NCI-H345 (cell line): ENCODE data around the gene CRIM1.

ENCODE experiments used
- DNase-seq: peaks from one replicate; lab custom pipeline; 2025; lab: John Stamatoyannopoulos, UW

The CRIM1 gene

DNA sequence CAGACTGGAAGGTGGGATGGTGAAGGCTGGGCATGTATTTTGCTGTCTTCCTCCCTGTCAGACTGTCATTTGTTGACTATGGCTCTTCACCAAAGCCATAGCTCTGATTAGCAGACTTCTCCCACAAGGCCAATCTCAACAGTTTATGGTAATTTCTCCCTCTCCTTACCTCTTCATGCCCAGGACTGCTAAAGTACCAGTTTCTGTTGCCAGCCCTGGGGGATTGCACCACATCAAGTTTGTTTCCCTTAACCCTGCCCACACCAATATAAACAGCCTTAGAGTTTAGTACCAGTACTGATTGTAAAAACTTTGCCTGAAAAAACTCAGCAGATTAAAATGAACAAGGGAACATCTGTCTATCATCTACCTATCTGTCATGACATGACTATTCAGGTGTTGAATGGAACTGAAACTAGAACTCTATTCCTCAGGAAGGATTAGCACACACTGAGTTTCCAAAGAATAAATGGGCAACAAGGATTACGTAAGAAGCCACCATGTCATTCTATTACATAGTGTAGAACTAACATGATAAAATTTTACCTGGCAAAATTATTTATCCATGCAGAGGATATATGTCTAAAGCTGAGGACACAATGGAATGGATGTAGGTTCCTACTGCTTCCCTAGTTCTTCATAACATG is 228.7 kb downstream of the CRIM1 start:
- no peak for DNase-seq

DNA sequence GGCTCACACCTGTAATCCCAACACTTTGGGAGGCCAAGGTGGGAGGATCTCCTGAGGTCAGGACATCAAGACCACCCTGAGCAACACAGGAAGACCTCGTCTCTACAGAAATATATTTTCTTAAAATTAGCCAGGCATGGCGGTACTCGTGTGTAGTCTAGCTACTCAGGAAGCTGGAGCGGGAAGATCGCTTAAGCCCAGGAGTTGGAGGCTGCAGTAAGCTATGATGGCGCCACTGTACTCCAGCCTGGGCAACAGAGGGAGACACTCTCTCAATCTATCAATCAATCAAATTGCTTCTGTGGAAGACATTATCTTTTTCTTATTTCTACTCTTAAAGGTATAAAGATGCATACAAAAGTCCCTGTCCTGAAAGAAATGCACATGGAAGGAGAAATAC is 231.1 kb downstream of the CRIM1 start:
- no peak for DNase-seq

DNA sequence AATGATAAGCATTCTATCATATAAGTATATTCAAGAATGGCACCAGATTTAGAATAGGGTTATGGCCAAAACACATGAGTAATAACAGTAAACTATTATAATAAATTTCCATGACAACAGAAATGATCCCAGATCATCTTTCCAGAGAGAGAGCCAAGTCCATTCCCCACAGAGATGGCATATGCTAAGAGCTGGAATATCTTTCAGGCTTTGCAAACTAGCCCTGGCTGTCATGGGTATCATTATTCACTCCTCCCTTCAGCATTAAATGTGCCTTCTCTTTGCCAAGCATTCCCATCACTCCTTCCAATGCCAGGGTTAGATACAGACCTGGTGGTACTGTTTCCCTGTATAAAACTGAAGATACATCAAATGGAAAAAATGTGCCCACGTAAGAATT is 231.5 kb downstream of the CRIM1 start:
- no peak for DNase-seq

DNA sequence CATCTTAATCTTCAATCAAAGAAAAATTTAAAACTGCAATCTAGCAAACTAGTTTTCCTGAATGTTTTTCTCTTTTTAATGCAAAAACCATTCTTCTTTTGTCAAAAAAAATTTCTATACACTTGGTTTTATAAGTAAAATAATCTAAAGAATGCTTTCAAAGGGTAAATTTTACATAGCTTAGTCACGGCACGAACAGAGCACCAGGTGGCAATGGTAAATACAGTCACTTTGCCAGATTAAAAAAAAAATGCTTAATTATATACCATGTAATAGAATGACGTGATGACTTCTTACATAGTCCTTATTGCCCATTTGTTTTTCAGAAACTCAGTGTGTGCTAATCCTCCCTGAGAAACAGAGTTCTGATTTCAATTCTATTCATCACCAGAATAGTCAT is 232.0 kb downstream of the CRIM1 start:
- no peak for DNase-seq

DNA sequence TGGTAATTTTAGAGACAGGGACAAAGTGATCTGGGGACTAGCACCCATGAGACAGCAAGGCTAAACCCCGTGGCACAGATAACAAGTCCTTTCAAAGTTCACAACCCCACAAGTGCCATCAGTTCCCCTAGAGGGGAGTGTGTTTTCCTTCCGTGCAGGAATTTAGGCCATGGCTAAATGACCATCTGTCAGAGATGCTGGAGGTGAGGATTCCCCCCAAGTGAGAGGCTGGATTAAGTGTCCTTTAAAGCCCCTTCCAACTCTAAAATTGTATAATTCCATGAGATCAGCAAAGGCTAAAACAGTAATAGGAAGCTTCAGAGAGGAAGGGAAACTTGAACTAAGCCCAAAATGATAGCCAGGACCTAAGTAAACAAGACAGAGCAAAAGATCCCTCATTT is 233.7 kb downstream of the CRIM1 start:
- no peak for DNase-seq

DNA sequence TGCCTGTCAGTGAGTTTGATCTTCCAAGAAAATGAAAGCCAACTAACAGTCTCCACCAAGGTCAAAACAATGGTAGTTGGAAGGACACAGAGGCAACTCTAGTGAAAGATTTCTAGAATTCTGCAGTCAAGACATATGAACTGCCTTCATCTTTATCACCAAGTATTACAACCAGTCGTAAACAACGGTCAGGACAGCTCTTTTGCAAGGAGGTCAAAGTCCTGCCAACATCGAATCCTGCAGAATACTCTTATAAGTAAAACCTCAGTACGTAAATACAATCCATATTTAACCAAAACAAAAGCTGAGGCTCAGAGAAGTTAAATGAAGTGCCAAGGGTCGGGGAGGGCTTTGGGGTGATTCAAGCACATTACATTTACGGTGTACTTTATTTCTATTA is 239.3 kb downstream of the CRIM1 start:
- DNase-seq: no peak

DNA sequence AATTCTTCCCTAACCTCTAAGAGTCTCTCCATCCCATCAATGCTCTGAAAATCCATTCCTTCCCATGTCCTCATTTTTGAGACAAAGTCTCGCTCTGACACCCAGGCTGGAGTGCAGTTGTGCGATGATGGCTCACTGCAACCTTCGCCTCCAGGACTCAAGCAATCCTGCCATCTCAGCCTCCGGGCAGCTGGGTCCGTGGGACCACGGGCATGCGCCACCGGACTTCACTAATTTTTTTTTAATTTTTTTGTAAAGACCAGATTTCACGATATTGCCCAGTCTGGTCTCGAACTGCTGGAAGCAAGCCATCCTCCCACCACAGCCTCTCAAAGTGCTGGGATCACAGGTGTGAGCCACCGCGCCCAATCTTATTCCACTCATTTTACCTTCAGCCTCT is 240.8 kb downstream of the CRIM1 start:
- DNase-seq: no peak

DNA sequence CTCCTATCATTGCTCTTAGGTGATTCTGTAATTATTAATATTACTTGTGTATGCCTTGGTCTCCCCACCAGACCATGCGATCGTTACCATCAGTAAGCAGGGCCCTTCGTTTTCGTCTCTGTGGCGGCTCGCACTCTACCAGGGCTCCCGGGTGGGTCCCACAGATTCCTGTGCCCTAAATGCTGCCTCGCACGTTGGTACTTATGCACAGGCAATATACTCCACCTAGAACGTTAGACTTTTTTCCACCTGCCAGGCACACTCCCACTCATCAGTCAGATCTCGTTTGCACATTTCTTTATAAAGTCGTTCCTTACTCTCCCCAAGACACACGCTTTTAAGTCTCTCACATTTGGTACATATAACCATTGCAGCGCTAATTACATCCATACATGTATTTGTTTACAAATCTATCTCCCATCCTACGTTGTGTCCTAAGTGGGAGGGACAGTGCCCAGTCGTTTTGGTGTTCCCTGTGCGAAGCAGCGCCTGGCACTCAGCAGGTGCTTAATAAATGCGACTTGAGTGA is 241.5 kb downstream of the CRIM1 start:
- no peak for DNase-seq

- DNase-seq: peak; percentile 75
Measured at GRCh38 chr2:36597532-36598377, 242.2 kb downstream of the CRIM1 start, which contains the start of gene FEZ2. FEZ2 (minus strand) TSS chr2:36598168; CDS start chr2:36598142, 26 bp downstream.
